Measurements from ENCODE around the gene RADX.

DNA sequence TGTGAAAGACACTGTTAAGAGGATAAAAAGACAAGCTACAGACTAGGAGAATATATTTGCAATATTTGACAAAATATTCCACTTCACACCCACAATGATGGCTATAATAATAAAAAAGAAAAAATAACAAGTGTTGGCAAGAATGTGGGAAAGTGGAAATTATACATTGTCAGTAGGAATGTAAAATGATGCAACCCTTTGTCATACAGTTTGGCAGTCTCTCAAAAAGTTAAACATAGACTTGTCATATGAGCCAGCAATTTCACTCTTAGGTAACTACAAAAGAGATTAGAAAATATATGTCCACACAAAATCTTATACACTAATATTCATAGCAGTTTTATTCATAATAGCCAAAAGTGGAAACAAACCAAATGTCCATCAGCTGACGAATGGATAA lies 5.2 kb upstream of the RADX start:
- TF ChIP-seq, protein P1, sequence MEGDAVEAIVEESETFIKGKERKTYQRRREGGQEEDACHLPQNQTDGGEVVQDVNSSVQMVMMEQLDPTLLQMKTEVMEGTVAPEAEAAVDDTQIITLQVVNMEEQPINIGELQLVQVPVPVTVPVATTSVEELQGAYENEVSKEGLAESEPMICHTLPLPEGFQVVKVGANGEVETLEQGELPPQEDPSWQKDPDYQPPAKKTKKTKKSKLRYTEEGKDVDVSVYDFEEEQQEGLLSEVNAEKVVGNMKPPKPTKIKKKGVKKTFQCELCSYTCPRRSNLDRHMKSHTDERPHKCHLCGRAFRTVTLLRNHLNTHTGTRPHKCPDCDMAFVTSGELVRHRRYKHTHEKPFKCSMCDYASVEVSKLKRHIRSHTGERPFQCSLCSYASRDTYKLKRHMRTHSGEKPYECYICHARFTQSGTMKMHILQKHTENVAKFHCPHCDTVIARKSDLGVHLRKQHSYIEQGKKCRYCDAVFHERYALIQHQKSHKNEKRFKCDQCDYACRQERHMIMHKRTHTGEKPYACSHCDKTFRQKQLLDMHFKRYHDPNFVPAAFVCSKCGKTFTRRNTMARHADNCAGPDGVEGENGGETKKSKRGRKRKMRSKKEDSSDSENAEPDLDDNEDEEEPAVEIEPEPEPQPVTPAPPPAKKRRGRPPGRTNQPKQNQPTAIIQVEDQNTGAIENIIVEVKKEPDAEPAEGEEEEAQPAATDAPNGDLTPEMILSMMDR (IDR thresholded peaks at IDR 0.05) = no peak
- TF ChIP-seq POLR2A (IDR thresholded peaks at IDR 0.05) = no peak

All from uterus (tissue), 2 donors.